ENCODE results near the gene ATP5PB. TPM values are rescaled to one million over a fixed set of nuclear protein-coding genes. Genes with fewer than 3 reads are reported as not detected.
A peak's percentile ranks its signal among the peaks of the same experiment; 100 is the strongest.

The ATP5PB gene
- total RNA-seq, 1 donor from 2014 or later: 142 TPM

DNA sequence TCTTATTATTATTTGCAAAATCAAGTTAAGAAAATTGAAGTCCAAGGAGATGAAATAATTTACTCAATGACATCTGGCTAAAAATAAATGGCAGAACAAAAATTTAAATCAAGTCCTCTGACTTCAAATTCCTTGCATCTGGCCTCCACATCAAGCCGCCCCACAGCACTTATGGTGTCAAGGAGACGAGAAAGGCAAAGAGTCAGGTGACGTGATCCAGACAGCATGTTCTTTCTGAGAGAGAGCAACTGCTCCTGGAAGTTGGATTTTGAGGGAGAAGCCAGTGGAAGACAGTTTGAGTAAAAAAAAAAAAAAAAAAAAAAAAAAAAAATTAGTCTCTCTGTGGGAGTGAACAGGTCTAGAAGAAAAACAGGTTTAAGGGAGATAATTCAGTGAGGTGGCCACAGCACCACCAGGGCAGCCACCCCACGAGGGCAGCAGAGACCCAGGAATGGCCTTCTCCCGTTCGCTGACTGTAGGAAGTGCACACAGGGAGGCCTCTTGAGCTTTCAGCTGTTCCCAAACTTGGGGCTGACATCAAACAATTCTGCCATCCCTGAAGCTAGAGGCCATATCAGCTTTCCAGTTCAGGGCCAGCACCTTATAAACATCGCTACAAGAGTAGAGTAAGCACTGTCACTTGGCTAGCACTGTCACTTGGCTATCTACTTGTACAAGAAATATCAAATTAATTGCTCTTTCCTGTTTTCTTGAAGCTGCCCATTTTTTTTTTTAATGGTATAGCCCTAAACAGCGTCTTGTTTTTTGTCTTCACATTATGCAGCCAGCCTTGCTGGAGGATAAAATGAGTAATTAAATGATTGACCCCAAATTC, 32.3 kb downstream of the ATP5PB start:
- intact Hi-C loops (cut with DNase I): loop anchor here (5.0 kb wide), 1 partner anchor 286 kb away; no protein-coding TSS in a partner anchor
- no peak overlapping the region for H3K4me3 ChIP-seq
- no peaks in the 10 kb centered on the region for H3K36me3 ChIP-seq
- no peak for TF ChIP-seq POLR2AphosphoS5 (IDR thresholded peaks at IDR 0.05; ENCODE audit: insufficient read depth in 1 of 2, low read depth in 1 of 2)
- TF ChIP-seq, protein P1, sequence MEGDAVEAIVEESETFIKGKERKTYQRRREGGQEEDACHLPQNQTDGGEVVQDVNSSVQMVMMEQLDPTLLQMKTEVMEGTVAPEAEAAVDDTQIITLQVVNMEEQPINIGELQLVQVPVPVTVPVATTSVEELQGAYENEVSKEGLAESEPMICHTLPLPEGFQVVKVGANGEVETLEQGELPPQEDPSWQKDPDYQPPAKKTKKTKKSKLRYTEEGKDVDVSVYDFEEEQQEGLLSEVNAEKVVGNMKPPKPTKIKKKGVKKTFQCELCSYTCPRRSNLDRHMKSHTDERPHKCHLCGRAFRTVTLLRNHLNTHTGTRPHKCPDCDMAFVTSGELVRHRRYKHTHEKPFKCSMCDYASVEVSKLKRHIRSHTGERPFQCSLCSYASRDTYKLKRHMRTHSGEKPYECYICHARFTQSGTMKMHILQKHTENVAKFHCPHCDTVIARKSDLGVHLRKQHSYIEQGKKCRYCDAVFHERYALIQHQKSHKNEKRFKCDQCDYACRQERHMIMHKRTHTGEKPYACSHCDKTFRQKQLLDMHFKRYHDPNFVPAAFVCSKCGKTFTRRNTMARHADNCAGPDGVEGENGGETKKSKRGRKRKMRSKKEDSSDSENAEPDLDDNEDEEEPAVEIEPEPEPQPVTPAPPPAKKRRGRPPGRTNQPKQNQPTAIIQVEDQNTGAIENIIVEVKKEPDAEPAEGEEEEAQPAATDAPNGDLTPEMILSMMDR (IDR thresholded peaks at IDR 0.05): peak; percentile 10 to 60 (median 44)
- no peaks in the 10 kb centered on the region for H3K27me3 ChIP-seq
- no peaks in the 10 kb centered on the region for H3K4me1 ChIP-seq
- no peak for DNase-seq (ENCODE audit: extremely low spot score in 2 of 2)
- H3K9me3 ChIP-seq: no peaks in the 10 kb centered on the region
- no peak overlapping the region for H3K27ac ChIP-seq

DNA sequence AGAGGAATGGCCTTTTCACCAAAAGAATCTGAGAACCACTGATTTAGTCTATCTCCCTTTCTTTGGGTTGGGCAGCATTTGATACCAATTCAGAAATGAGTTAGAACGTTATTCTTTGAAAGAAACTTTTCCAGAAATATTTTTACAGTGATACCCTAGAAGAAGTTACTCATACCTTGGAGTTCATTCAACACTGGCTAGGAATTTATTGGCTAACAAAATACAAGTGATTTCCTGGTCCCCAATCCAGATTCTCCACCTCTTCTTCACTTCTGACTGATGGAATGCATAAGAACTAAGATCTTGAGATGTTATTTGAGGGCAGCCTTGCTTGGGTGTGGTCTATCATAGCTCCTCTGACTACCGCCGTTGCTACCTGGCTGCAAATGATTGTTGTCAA, 33.9 kb downstream of the ATP5PB start:
- TF ChIP-seq, protein P1 (IDR thresholded peaks at IDR 0.05): no peak
- TF ChIP-seq POLR2A (IDR thresholded peaks at IDR 0.05) (no peak), POLR2AphosphoS5 (IDR thresholded peaks at IDR 0.05; ENCODE audit: insufficient read depth in 1 of 2, low read depth in 1 of 2) (no peak)
- intact Hi-C loops (cut with DNase I): loop anchor here (5.0 kb wide), 1 partner anchor 284 kb away; no protein-coding TSS in a partner anchor
- H3K36me3 ChIP-seq: no peaks in the 10 kb centered on the region
- no peaks in the 10 kb centered on the region for H3K4me1 ChIP-seq
- no peaks in the 10 kb centered on the region for H3K9me3 ChIP-seq
- H3K27ac ChIP-seq: no peak overlapping the region
- DNase-seq (ENCODE audit: extremely low spot score in 2 of 2): no peak
- H3K27me3 ChIP-seq: no peaks in the 10 kb centered on the region
- H3K4me3 ChIP-seq: no peak overlapping the region

DNA sequence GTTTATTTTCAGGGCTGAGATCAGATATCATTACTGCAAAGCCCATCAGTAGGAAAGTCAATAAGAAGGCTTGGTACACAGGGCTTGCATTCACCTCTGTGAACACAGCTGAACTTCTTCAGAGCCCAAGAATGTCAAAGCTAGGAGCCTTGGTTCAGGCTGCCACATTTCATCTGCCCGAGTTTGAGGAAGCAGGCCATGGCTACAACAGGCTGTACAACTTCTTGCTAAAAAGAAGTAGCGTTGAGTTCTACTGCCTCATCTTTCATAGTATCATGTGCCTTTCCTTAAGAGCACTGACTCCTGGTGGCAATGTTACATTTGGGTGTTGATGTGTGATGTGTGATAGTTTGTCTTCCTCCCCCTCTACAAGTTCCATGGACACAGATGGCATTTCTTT, 34.6 kb downstream of the ATP5PB start:
- intact Hi-C loops (cut with DNase I): loop anchor here (5.0 kb wide), 1 partner anchor 283 kb away; no protein-coding TSS in a partner anchor
- no peak for DNase-seq (ENCODE audit: extremely low spot score in 2 of 2)
- H3K4me3 ChIP-seq: no peak overlapping the region
- H3K27me3 ChIP-seq: no peaks in the 10 kb centered on the region
- no peak overlapping the region for H3K27ac ChIP-seq
- H3K4me1 ChIP-seq: no peaks in the 10 kb centered on the region
- H3K36me3 ChIP-seq: no peaks in the 10 kb centered on the region
- H3K9me3 ChIP-seq: no peaks in the 10 kb centered on the region
- TF ChIP-seq, protein P1 (IDR thresholded peaks at IDR 0.05): no peak
- TF ChIP-seq POLR2AphosphoS5 (IDR thresholded peaks at IDR 0.05; ENCODE audit: insufficient read depth in 1 of 2, low read depth in 1 of 2): no peak
- TF ChIP-seq POLR2A (IDR thresholded peaks at IDR 0.05): no peak

DNA sequence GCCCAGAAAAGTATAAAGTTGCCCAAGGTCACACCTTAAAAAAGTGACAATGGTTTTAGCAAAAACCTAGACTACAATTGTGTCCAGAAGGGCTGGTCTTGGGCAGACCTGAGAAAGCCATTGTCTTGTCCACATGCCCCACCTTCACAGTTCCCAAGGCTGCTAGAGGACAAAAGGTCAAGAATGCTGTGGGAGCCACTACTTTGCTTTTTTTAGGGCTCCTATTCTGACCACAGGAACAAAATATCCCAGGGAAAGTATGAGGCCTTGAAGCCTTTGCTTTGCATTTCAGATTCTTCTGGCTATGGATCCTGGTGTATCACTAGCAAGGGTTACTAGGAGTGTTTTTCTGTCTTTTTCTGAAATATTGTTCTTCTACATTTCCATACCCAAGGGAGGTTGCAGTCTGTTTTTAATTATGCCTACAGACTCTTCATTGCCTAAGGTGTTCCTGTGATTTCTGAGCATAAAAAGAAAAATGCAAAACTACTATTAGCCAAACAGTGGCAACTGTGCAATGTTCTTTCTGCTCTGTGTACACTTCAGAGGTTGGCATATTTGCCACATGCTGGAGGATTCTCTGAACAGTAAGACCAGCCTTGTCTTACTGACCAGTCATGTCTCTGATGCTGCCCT, 35.2 kb downstream of the ATP5PB start:
- TF ChIP-seq, protein P1 (IDR thresholded peaks at IDR 0.05): no peak
- no peak for TF ChIP-seq POLR2AphosphoS5 (IDR thresholded peaks at IDR 0.05; ENCODE audit: insufficient read depth in 1 of 2, low read depth in 1 of 2)
- TF ChIP-seq POLR2A (IDR thresholded peaks at IDR 0.05): no peak
- intact Hi-C loops (cut with DNase I): loop anchor here (5.0 kb wide), 1 partner anchor 283 kb away; no protein-coding TSS in a partner anchor
- no peaks in the 10 kb centered on the region for H3K9me3 ChIP-seq
- H3K27me3 ChIP-seq: no peaks in the 10 kb centered on the region
- H3K4me3 ChIP-seq: no peak overlapping the region
- no peaks in the 10 kb centered on the region for H3K4me1 ChIP-seq
- no peak overlapping the region for H3K27ac ChIP-seq
- no peaks in the 10 kb centered on the region for H3K36me3 ChIP-seq
- no peak for DNase-seq (ENCODE audit: extremely low spot score in 2 of 2)

All from vagina (tissue), 2 donors.